Liver (tissue), 3 donors: ENCODE data around the gene FOXRED2.

Experiments used
- ATF3 ChIP-seq: IDR thresholded peaks from 2 replicates; pipeline ENCODE4 v1.6.1; 2016; ENCODE audit warnings: antibody characterized with exemption
- CTCF ChIP-seq: fragments of 150-350 bp; IDR thresholded peaks from 2 replicates; pipeline ENCODE4 v1.5.1; 2017; ENCODE audit warnings: improper control_type of control experiment, low read depth, low read length; ENCODE audit not compliant: missing input control
- GABPA ChIP-seq, 2 donors: IDR thresholded peaks in 1 of 2; conservative IDR thresholded peaks in 1 of 2; 2 replicates each; pipeline ENCODE4 v1.6.1; 2016; ENCODE audit warnings: antibody characterized with exemption in 2 of 2, mild to moderate bottlenecking in 1 of 2, moderate library complexity in 1 of 2
- HNF4G ChIP-seq: IDR thresholded peaks from 2 replicates; pipeline ENCODE4 v1.6.1; 2016; ENCODE audit warnings: antibody characterized with exemption
- TAF1 ChIP-seq: conservative IDR thresholded peaks from 2 replicates; pipeline ENCODE4 v1.6.1; 2016; ENCODE audit warnings: antibody characterized with exemption, mild to moderate bottlenecking
- donor health status: healthy.
- donor health status: healthy.

GRCh38 chr22:36528341-36528740, 21.5 kb upstream of the FOXRED2 start:
- TF ChIP-seq GABPA (IDR thresholded peaks at IDR 0.05 in 1 of 2, conservative IDR thresholded peaks at IDR 0.05 in 1 of 2) (no peak), CTCF (no peak), HNF4G (no peak), ATF3 (no peak), TAF1 (no peak)
